ENCODE results near the gene OR52K1.
A peak's percentile ranks its signal among the peaks of the same experiment; 100 is the strongest.

OR52K1 gene

DNA sequence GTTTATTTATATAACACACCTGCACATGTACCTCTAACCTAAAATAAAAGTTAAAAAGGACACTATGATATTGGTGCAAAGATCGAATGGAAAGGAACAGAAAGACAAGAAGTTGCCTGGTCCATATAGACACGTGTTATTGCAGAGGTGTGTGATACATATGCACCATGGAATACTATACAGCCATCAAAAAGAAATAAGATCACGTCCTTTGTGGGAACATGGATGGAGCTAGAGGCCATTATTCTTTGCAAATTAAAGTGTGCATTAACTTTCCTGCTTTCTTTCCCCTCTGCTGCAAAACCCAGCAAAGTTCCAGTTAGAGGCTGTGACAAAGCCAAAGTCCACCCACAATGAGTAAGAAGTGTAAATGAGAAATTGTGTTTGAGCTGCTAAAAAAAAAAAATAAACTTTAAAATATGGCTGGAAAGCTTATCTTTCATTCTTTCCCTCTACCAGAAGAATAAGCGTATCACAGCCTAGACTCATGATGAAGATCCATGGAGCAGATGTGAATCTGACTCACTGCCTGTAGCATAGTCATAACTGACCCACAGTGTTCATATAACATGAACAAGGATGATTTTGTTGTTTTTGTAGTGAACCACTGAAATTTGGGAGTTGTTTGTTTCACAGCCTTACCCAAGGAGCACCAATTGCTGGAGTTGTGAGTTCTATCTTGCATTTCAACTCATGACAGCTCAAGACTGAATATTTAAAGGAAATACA lies 9.6 kb downstream of the OR52K1 start:
- no peak for DNase-seq

DNA sequence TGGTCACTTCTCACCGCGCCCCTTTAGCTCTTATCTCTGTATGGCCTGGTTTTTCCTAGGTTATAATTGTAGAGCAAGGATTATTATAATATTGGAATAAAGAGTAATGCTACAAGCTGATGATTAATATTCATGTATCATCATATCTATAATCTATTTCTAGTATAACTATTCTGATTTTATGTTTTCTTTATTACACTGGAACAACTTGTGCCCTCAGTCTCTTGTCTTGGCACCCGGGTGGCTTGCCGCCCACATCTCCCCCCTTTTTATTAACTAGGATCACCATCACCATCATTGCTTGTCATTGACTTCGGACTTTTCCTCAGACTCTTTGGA lies 11.0 kb downstream of the OR52K1 start:
- no peak for DNase-seq

DNA sequence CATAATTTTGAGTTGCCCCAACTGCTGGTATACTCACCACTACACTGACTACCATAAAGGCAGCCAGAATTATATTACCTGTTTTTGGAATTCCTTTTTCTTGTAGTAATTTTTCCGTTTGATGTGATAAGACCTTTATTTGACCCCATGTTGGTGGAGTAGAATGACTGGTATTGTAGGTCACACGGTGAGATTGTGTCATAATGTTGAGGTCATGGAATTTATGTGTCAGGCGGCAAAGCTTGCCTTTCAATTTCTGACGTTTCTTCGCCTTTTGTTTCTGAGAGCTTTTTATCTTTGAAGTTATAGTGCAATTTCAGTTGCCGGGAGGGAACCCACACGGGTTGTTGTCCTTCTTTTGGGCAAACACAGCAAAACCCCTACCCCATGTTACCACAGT lies 13.0 kb downstream of the OR52K1 start:
- DNase-seq, result no peak

DNA sequence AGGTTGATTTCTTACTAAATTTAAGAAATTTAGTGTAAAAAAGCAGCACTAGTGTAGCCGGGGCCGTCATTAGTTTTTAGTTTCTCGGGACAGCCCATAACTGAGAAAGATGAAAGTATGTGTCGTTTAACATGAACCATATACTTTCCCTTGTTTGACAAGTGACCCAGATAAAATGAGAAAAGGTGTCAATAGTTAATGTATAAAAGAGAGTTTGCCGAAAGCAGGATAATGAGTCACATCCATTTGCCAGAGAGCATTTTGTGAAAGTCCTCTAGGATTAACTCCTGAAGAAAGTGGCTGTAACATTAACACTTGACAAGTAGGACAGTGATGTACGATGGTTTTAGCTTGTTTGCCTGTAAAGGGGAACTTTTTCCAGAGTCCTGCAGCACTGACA lies 13.5 kb downstream of the OR52K1 start:
- no peak for DNase-seq

DNA sequence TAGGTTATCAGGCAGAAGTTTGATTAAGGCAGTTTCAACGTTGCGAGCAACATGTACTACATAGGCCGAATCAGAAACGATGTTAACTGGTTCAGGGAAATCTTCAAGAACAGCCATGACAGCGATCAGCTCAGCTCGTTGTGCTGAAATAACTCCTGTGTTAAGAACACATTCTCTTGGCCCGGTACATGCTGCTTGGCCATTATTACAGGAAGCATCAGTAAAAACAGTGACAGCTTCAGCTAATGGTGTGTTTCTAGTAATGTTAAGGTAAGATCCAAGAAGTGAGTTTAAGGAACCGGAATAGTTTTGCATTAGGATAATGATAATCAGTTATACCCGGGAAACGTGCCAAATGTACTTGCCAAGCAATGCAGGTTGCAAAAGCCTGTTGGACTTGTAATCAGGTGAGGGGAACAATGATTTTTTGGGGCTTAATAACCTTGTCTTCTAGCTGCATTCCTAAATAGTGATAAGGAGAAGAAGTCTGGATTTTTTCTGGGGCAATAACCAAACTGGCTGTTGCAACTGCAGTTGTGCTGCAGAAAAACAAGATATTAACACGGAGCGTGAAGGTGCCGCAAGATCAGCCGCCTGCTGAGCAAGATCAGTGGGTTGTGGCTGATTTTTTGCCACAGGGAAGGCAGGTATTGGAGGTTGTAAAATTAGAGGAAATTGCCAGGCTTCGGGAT lies 14.3 kb downstream of the OR52K1 start:
- DNase-seq, result no peak

DNA sequence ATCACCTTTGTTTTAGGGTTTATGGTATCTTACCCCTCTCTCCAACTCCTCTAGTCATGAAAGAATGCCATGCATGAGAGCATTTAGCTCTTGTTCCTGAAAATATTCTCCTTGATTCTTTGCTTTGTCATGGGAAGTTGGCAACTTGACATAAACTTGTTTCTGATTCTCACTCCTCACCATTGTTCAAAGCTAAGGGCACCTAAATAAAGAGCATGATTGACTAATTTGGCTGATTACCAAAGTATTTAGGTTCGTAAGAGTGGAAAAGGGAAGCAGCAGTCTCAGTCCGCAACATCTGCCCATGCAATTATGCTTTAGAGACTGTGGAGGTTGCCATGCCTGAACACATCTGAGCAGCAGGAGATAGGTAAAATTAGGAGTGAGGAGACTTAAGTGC lies 26.4 kb downstream of the OR52K1 start:
- peak; percentile 51 for DNase-seq

DNA sequence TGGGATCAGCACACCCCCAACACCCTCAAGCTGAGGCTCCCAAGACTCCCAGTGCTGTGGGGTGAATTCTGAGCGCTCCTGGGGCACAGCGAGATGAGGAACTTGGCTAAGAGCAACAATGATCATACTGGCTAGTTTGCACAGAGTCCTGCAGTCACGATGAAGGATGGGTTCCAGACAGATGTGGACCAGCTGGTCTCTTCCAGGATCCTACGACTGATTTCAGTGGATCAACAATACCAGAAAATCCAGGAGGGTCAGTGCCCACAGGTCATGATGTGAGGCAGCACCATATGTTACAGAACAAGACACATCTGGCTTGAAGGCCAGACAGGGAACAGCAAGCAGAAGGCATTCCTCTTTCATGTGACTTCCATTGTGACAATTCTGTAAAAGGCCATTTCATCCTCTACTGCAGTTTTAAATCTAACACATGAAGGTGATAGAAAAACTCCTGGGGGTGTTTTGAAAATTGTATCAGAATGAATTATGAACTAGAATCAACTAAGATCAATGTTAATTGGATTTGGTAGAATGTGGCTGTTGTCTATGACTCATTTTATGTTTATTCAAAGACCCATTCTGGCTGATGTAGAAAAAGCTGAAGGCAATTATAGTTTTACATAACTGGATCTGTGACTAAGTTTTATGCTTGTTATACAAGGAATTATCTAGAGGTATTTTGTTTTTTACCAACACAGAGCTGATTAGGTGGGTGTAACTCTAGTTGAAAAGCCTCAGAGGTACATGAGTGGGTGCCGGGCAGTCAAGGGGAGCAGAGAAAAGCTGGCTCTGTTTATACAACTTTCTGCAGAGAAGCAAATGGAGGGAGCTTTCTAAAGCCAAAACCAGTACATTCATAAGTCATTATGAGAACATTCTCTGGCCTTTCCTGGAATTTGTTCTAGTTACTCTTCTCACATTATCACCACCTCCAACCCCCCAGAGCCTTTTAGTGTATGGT lies 29.1 kb downstream of the OR52K1 start:
- DNase-seq, result no peak

DNA sequence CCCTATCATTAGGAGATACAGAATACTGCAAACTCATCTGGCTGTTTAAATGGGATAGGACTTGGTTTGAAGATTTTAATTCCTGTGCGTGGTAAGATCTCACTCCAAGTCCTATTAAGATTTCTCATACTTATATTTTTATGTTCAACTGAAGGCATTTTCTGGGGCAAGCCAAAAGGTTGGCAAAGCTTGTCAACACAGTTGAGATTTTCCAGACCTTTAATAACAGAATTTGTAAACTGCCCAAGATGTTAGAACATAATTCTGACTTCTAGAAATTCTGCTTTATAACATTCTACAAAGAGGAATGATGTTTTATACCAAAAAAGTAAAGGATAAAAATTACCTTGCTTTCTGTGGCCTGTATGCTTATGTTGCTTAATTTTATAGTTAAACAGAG lies 31.8 kb downstream of the OR52K1 start:
- DNase-seq, result no peak

DNA sequence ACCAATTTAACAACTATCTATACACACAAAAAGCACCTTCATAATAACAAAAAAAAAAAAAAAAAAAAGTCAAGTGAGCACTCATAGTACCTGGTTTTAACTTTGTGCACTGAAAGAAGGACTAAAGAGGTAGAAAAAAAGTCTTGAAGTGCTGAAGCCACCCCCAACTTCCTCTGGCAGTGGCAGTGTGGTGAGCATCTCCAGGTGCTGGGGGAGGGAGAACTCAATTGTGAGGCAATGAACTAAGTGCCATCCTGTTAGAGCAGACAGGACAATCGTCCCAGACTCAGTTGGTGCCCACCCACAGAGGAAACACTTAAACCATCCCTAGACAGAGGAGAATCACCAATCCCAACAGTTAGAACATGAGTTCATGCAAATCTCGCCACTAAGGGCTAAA lies 39.9 kb downstream of the OR52K1 start:
- DNase-seq, result no peak

DNA sequence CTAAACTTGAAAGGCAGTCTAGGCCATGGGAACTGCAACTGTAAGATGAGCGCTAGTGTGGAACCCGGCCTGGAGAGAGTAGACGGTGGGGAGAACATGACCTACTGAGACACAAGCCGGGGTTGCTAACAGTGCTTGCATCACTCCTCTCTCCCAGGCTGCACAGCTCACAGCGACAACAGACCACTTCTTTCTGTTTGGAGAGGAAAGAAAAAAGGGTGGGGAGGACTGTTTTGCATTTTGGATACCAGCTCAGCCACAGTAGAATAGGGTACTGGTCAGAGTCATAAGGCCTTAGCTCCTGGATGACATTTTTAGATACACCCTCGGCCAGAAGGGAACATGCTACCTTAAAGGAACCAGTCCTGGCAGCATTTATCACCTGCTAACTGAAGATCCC lies 40.3 kb downstream of the OR52K1 start:
- DNase-seq, result no peak

DNA sequence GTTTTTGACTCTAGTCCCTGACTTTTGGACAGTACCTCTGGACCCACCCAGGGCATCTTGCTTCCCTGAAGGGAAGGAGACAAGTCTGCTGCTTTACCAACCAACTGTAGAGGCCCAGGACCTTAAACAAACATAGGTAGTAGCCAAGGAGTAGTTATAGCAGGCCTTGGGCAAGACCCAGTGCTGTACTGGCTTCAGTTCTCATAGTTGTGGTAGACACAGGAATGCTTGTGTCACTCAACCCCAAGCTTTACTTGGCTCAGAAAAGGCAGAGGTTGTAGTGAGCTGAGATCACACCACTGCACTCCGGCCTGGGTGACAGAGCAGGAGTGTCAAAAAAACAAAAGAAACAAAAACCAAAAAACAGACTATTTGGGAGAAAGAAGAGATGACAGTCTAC lies 41.2 kb downstream of the OR52K1 start:
- DNase-seq, result no peak

DNA sequence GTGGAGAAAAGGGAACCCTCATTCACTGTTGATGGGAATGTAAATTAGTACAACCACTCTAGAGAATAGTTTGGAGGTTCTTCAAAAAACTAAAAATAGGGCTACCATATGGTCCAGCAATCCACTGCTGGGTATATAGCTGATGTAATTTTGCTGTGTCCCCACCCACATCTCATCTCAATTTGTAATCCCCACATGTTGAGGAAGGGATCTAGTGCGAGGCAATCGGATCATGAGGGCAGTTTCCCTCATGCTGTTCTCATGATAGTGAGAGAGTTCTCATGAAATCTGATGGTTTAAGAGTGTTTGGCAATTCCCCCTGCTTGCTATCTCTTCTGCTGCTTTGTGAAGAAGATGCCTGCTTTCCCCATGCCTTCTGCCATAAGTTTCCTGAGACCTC lies 45.5 kb downstream of the OR52K1 start:
- no peak for DNase-seq

DNA sequence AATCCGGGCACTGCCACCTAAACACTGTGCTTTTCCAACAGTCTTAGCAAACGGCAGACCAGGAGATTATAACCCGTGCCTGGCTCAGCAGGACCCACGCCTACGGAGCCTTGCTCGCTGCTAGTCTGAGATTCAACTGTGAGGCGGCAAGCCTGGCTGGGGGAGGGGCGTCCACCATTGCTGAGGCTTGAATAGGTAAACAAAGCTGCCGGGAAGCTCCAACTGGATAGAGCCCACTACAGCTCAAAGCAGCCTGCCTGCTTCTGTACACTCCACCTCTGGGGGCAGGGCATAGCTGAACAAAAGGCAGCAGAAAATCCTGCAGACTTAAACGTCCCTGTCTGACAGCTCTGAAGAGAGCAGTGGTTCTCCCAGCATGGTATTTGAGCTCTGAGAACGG lies 49.2 kb downstream of the OR52K1 start:
- DNase-seq, result peak; percentile 25

DNA sequence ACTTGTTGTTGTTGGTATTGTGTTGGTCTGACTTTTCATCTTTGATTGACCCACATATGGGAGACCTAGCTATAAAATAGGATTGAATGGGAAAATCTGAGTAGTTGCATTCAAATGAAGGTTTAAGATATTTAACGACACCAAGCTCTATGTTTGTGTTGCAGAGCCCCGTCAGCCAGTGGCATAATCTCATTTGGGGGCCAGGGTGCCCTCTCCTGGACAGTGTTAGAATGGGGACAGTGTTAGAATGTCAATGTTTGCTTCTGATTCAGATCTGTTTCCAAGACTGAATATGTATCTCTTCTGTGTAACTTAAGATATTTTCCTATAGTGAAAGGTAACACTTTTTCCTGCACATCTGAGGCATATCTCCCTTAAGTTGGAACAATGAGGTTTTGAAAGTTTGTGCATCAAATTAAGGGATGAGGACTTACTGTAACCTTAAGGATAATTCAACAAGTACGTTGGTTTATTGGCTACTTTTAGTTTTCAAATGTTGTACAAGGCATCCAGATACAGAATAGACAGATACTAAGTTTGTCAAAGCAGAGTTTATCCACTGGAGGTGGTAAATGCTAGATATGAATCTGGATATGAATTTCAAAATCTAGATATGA lies 57.3 kb downstream of the OR52K1 start:
- no peak for DNase-seq

DNA sequence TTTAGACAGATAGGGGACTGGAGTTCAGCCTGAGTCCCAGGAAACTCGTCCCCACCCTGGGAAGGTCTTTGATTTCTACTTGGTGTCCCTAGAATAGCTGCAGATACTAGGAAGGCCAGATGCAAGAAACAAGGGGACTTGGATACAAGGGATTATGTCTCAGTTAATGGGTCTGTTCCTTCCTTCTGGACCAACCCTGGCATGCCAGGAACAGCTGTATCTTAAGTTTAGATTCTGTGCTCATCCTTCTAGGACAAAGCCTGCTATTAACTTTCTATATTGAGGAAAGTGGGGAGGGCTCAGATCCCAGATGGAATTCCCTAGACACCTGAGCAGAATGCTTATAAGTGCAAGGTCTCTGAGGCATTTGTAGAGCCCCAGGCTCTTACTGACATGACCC lies 58.6 kb downstream of the OR52K1 start:
- no peak for DNase-seq

Measured in NCI-H510A treated with DMSO at 0.1 percent for 48 hours (cell line).